ENCODE measurements around the gene KNDC1.
"Not testable (repeated sequence)": the region's sequence is repeated elsewhere in the genome, so short reads cannot be mapped to it uniquely, and the experiment has no call there.

KNDC1 gene

DNA sequence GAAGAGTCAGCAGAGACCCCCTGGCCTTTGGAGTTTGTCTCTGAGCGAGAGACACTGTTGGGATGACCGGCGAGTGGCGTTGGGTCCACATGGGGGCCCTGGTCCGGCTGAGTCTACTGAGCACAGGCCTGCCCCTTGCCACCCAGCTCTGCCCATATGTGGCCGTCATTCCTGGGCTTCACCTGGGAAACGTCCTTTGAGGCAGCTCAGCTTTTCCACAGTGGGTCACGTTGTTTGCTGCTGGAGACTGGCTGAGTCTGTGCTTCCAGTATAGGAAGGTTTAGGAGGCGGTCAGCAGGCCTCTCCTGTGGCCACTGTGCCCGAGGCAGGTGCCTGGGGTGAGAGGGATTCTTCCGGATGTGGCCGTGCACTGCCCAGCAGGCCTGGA lies 99.6 kb downstream of the KNDC1 start:
- no peak for DNase-seq (ENCODE audit: low spot score)

DNA sequence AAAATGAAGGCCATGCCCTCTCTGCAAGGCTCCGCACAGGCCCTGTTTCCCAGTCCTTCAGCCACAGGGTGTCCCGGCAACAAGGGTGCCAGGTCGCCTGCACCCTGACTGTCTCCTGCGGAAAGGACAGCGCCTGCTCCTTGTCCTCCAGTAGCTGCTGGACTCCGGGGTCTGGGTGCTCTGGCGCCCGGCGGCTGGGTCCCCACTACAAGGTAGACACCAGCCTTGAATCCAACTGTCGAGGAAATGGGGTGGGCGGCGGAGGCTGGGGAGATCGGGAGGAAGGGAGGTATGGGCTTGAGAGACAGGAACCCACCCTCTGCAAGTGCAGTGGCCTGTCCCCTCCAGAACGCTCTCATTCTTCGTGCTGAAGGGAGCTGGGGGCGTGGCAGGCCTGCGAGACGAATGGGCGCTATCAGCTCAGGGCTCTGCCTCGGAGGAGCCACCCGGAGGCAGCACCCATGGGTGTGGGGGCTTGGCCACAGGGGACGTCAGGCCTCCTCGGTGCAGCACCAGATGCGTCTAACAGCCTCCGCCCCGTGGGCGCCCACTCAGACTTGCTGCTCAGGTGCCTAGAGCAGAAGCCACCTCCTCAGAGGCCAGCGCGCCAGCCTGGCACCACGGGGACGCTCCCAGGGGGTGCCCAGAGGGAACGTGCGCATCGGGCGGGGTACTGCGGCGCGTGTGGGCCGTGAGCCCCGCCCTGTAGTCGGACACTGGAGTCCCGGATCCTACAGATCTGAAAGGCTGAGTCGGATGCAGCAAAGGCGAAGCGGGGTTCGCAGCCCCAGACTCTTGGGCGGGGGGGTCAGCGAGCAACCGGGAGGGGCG lies 101.1 kb downstream of the KNDC1 start:
- DNase-seq (ENCODE audit: low spot score), result peak; percentile 53

DNA sequence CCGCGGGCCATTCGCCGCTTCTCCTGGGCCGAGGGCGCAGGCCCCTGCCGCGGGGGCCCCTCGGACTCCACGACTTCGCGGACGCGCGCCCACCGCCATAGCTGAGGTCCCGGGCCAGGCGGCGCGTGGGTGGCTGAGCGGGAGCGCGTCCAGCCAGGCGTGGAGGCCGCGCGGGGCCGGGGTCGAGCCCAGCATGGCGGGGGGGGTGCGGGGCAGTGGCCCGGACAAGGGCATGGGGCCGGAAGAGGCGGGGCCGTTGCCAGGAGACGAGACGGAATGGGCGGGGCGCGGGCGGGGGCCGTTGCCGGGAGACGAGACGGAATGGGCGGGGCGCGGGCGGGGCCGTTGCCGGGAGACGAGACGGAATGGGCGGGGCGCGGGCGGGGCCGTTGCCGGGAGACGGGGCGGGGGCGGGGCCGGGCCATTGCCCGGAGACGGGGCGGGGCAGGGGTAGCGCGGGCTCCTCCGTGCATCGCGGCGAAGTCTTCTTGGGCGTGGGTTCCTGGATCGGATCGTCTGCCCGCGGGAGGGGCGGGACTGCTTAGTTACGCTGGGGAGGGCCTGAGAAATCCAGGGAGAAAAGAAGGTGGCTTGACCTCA lies 101.8 kb downstream of the KNDC1 start:
- DNase-seq (ENCODE audit: low spot score), result peak; percentile 86

DNA sequence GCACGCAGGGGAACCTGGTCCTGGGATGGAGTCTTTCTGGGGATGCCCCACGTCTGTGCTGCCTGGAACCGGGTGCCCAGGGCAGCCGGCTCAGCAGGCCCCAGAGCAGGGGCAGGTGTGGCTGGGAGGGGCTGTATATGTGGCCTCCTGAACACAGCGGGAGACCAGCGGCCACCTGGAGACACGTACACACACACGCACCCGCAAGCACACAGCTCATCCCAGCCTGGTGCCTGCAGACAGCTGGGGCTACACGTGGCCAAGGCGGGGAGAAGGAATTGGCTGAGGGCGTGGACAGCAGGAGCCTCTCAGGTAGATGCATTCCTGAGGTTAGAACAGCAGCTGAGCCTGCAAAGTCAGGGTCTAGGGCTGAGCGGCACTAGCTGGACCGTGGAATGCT lies 102.7 kb downstream of the KNDC1 start:
- DNase-seq (ENCODE audit: low spot score), result no peak

DNA sequence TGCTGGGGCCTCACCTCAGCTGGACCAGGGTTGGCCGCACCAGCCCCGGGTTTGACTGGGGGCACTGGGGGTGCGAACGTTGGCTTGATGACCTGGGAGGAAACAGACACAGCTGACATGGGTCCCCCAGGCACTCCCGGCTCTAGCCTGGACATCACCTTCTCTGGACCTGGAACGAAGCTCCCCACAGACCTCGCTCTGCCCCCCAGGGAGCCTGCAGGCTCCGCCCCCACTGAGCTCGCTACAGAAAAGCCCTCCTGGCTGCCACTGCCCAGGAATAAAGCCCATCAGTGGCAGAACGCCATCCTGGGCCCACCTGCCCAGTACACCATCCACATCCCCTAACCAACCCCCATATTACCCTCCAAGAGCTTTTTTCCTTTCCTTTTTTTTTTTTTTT lies 103.7 kb downstream of the KNDC1 start:
- no peak for DNase-seq (ENCODE audit: low spot score)

DNA sequence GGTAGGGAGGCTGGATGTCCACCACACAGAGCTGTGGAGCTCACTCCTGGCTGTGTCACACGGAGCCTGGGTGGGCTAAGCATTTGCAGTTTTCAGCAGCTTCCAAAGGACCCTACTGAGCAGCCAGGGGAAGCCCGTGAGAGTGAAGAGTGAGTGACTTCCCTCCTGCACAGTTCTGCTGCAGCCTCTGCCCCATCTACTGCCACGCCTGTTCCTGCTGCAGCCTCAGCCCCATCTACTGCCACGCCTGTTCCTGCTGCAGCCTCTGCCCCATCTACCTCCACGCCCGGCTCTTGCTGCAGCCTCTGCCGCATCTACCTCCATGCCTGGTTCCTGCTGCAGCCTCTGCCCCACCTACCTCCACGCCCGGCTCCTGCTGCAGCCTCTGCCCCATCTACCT lies 104.4 kb downstream of the KNDC1 start:
- no peak for DNase-seq (ENCODE audit: low spot score)

DNA sequence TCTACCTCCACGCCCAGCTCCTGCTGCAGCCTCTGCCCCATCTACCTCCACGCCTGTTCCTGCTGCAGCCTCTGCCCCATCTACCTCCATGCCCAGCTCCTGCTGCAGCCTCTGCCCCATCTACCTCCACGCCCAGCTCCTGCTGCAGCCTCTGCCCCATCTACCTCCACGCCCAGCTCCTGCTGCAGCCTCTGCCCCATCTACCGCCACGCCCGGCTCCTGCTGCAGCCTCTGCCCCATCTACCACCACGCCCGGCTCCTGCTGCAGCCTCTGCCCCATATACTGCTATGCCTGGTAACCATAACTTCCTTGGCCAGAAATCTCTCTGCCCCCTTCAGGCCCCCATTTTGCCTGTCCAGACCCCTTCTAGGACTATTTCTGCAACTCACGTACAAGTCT lies 105.0 kb downstream of the KNDC1 start:
- DNase-seq (ENCODE audit: low spot score), result not testable (repeated sequence)

DNA sequence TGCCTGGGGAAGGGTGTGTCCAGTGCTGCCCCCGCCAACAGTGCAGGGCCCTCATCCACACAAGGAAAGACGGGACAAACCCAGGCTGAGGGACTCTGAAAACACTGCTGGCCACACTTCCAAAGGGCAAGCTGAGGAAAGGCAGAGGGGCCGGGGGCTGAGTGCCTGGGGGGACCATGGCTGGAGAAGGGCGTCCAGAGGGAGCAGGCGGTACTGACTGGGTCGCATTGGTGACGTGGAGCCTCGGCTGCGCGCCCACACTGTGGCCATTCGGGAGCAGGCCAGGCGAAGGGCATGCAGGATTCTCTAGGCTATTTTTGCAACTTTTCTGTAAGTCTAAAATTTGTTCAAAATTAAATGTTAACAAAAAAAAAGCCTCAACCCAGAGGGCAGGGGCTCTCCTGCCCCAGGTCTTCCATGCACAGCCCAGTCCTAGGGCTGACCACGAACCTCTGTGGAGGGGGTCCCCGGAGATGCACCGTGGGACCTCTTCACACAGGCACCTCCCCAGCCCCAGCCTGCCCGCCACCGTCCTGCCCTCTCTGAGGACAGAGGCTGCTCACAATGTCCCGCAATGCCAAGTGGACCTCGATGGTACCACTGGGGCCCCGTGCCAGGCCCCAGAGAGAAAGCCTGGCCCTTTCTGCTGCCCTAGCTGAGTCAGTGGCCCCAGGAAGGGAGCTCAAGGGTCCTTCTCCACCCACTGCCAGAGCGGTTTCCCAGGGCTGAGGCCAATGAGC lies 106.2 kb downstream of the KNDC1 start:
- DNase-seq (ENCODE audit: low spot score), result no peak

DNA sequence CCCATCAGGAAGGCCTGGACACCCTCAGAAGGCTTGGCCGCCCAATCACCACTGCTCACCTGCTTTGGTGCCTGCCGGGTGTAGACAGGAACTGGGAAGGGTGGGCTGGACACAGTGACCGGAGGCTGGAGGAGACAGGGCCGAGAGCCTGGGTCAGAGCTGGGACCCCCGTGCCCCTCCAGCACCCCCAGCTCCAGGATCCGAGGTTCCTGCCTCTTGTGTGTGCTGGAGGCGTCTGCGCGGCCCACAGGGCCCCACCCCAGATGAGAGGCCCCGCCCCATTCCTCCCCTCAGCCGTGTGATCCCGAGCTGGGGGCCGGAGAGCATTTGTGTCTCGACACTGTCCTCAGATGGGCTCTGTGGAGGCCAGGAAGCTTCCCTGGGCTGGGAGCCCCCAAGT lies 107.3 kb downstream of the KNDC1 start:
- DNase-seq (ENCODE audit: low spot score), result no peak

DNA sequence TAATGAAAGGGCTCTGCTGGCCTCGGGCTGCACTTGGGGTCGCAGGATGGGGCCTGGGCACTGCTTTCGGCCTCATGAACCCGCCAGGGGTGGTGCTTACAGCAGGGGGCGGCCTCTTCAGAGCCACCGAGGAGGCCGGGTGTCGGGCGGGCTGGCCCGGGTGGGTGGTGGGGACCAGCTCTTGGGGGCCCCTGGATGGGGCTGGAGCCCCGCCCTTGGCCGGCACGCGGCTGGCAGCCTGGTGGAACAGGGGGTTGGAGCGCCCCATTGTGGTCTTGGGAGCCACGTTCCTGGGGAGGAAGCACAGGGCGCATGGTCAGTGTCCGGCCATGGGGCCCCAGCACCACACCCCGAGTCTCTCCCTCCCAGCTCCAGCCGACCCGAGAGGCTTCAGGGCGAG lies 107.8 kb downstream of the KNDC1 start:
- DNase-seq (ENCODE audit: low spot score), result no peak

DNA sequence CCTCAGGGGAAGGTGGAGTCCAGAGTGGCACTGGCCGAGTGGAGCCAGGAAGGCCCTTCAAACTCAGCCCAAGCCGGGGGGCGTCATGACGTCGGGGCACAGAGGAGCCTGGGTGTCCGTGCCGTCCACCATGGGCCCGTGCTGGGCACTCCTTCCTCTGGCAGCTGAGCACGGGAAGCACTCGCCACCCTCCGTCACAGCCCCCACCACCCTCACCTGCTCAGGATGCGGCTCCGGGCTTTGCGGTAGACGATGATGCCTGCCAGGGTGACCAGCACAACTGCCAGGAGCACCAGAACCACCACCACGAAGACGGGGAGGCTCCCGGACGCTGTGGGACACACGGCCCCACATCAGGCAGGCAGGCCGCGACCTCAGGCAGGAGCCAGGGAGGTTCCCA lies 108.5 kb downstream of the KNDC1 start:
- DNase-seq (ENCODE audit: low spot score), result no peak

DNA sequence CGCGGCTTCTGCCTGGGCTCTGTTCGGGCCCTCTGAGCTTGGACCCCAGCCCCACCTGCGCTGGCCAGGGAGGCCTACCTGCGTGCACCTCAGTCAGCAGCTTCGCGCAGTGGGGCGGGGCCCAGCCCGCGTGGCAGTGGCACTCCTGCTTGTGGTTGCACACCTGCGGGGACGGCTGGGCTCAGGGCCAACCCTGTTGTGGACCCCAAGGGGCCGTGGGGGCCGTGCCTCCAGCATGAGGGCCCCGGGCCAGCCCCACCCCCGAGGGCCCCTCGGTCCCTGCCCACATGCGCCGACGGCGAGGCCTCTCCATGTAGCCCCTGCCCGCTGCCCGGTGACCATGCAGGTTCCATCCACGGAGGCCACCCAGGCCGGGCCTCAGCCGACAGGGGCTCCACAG lies 109.3 kb downstream of the KNDC1 start:
- DNase-seq (ENCODE audit: low spot score), result no peak

DNA sequence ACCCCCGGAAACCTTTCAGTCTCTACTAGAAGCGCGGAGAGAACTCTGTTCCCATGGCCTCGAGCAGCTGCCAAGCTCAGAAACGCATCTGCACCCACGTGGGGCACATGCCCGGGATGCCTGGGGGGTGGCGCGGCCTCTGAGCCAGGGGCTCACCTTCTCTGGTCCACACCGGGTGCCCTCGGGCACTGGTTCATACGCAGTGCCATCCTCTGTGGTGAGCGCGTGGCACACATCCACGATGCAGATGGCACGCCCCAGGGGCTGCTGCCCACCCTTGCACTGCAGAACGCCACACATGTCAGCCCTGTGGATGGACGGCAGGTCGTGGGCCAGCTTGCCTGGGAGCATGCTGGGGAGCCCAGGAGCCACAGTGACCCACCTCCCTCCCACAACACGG lies 110.2 kb downstream of the KNDC1 start:
- DNase-seq (ENCODE audit: low spot score), result no peak

DNA sequence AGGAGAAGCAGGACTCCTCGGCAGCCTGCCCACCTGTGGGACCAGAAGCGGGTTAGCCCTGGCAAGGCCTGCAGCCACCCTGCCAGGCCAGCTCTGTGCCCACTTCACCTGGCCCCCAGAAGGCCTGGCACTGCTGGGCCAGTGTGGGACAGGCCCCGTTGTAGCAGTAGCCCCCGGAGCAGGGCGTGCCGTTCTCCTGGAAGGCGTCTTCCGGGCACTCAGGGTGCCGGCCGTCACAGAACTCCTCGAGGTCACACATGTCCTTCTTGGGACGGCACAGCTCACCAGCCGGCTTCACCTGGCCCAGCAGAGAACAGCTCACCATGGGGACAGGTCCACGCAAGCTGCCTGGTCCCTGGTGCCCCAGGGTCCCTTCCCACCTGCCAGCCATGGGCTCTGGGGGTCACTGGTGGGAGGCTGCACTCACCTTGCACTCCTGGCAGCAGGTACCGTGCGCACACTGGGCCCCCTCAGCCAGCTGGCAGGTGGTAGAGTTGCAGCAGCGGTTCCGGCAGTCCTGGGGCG lies 110.8 kb downstream of the KNDC1 start:
- no peak for DNase-seq (ENCODE audit: low spot score)

DNA sequence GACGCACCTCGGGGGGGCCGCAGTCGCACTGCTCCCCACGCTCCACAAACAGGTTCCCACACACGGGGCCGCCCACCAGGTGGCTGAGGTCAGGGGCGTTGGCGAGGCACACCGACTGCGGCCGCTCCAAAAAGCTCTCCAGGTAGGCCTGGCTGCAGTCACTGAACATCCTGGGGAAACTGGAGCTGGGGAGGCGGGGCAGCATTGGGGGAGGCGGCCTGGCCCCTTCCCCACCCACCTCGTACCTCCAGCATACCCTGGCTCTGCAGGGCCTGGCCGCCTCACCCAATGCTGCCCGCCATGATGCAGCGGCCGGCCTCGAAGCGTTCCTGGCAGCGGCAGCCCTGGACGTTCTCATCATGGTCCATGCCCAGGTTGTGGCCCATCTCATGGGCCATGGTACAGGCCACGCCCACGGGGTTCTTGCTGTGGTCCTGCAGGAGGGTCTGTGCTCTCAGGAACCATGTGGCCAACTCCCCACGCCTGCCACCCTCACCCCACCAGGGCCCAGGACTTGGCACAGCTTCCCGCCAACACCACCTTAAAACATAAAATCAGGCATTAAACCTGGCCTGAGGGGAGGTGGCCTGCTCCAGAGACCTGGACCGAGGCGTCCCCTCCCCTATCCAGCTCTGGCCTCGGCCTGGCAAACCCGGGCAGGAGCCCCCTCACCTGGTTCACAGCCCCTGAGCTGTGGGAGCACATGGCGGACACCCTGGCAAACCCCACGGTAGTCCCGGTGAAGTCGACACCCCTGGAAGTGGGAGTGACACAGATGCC lies 111.7 kb downstream of the KNDC1 start:
- DNase-seq (ENCODE audit: low spot score), result no peak

DNA sequence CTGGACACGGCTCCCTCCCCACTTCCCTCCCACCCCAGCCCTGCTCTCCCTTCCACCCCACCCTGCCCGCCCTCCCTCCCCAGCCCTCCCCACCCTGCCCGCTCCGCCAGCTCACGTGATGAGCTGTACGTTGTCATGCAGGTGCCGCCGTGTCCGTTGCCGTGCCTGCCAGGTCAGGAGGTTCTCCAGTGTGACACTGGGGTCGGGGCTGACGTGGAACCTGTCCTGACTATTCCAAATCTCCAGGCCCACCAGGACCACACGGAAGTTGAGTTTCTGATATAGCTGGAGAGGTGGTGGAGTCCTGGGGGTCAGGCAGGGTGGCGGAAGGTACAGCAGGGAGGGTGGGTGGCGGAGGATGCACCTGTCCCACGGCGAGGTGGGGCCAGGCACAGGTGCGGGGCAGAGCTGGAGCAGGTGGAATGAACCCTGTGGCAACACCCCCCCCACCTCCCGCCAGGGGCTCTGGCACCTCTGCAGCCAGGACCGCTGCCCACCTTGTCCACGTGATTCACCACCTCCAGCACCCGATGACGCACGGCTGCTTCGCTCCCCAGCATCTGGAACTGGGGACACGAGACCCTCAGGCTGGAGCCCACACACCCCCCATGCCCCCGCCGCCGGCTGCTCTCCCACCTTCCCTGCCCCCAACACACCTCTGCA lies 112.4 kb downstream of the KNDC1 start:
- DNase-seq (ENCODE audit: low spot score), result no peak

DNA sequence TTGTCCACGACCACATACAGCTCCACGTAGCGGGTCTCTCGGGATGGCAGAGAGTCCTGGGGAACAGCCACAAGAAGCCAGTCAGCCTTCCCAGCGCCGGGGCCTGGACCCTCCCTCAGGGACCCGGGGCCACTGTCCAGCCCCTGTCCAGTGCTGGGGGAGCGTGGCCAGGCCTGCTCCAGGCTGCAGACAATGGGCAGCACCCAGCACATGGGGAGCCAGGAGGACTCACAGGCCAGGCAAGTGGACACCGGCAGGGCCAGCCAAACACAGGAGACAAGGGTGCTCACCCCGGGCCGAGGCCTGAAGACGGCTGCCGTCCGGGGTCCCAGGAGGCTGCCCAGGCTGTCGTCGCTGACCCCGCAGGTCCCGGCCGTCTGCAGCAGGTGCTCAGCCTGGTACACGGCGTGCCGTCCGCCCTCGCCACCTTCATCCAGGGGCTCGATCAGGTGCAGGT lies 113.0 kb downstream of the KNDC1 start:
- no peak for DNase-seq (ENCODE audit: low spot score)

DNA sequence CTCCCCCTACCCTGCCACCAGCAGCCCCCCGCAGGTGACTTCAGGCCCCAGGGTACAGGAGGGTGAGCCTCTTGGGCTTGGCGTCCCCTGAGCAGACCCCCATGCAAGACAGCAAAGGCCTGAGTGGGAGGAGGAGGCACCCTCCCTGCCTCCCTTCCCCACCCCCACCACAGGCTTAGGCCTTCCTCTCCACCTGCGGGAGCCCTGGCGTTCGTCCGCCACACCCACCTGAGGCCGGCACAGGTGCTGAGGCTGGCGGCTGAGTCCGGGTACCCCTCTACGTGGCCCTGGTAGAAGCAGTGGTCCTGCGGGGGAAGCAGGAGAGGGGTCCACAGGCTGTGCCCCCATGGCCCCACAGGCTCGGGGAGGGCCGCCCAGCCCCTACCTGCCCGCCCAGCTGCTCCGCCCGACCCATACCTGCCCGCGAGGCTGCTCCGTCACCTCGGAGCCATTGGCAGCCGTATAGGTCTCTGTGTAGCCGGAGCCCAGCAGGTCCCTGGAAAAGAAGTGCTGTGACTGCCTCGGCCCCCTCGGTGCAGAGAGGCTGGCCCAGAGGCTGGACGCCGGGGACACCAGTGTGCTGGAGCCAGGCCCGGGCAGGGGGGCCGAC lies 113.6 kb downstream of the KNDC1 start:
- no peak for DNase-seq (ENCODE audit: low spot score)

DNA sequence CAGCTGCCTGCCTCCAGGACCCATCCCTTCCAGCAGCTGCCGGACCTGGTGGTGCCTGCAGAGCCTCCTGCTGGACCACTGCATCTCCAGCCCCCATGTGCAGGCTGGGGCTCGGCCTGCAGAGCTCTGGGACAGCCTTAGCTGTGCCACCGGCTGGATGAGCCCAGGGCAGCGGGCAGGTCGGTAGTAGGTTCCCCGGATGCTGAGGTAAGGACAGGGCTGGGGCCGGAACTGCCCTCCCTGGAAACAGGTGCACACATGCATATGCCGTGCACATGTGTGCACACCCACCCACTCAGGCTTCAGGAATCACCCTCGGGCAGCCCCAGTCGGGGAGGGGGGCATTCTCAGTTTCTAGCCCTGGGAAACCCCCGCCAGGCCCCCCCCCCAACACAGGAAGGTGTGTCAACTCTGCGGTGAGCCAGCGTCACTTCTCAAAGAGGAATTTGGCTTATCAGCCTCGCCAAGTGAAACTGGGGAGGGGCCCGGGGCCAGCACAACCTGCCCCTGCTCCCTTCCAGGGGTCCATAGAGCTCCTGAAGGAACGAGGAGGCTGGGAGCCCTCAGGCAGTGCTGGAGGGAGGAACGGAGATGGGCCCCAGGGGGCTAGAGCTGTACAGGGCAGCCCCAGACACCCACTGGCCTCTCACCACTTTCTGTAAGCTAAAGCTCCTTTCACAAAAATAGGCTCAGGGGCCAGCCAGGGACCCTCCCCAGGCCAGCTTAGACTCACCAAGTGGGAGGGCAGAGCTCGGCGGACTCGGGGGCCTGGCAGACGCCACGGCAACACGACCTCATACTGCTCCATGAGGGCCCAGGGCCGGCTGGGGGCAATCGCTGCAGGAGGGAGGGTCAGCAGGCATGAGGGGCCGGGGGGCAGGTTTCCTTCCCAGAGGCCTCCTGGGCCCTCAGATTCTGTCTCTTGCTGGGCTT lies 115.0 kb downstream of the KNDC1 start:
- no peak for DNase-seq (ENCODE audit: low spot score)

DNA sequence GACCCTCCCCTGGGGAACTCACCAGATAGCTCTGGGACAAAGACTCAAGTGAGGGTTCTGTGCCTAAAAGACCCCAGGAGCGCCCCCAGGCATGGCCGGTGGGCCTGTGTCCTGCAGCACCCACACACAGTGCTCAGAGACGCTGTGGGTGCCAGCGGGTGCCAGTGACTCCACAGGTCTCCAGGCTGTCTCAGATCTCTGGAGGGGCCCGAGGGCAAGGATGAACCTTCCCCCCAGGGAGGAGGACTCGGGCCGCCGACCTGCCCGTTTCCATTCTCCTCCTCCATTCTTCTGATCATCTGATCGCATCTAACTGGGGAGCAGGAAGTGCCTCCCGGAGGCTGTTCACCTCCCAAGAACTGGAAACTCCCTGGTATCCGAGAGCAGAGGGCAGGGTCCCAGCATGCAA lies 115.7 kb downstream of the KNDC1 start:
- DNase-seq (ENCODE audit: low spot score), result no peak
